ENCODE data around the gene ZFHX3. TPM values are rescaled to one million over a fixed set of nuclear protein-coding genes. Genes with fewer than 3 reads are reported as not detected.

The ZFHX3 gene
- total RNA-seq, 2 experiments from 2014 or later, result 0.63 to 0.64 TPM

GRCh38 chr16:72836181-72836580 lies 211.7 kb downstream of the ZFHX3 start:
- Mint-ChIP-seq H3K4me3 (no peak overlapping the region), H3K9me3 (no peaks in the 10 kb centered on the region), H3K27me3 (no peaks in the 10 kb centered on the region), H3K27ac (no peak overlapping the region), H3K4me1 (ENCODE audit: low read depth) (no peaks in the 10 kb centered on the region), H3K36me3 (ENCODE audit: low read depth) (no peaks in the 10 kb centered on the region)
- ATAC-seq (ENCODE audit: poor library complexity) (no peak), DNase-seq (no peak)
- H3K9me3 ChIP-seq (ENCODE audit: control insufficient read depth in 1 of 2, insufficient read depth in 1 of 2, low read length in 2 of 2), result no peaks in the 10 kb centered on the region
- POLR2A ChIA-PET, result no interaction called here
- CTCF ChIA-PET, result no interaction called here
- H3K4me3 ChIP-seq (ENCODE audit: low read length), result no peak overlapping the region
- no peak overlapping the region for H3K27ac ChIP-seq (ENCODE audit: low read depth in 1 of 2, low read length in 2 of 2)
- H3K27me3 ChIP-seq (ENCODE audit: control insufficient read depth in 1 of 2, insufficient read depth in 2 of 2, low read length in 2 of 2), result no peaks in the 10 kb centered on the region
- intact Hi-C loops (cut with DNase I, micrococcal nuclease), result no loop called here
- no peaks in the 10 kb centered on the region for H3K36me3 ChIP-seq (ENCODE audit: insufficient read depth, low read length)
- TF ChIP-seq, protein P1, sequence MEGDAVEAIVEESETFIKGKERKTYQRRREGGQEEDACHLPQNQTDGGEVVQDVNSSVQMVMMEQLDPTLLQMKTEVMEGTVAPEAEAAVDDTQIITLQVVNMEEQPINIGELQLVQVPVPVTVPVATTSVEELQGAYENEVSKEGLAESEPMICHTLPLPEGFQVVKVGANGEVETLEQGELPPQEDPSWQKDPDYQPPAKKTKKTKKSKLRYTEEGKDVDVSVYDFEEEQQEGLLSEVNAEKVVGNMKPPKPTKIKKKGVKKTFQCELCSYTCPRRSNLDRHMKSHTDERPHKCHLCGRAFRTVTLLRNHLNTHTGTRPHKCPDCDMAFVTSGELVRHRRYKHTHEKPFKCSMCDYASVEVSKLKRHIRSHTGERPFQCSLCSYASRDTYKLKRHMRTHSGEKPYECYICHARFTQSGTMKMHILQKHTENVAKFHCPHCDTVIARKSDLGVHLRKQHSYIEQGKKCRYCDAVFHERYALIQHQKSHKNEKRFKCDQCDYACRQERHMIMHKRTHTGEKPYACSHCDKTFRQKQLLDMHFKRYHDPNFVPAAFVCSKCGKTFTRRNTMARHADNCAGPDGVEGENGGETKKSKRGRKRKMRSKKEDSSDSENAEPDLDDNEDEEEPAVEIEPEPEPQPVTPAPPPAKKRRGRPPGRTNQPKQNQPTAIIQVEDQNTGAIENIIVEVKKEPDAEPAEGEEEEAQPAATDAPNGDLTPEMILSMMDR (IDR thresholded peaks at IDR 0.05), result no peak
- H3K4me1 ChIP-seq (ENCODE audit: insufficient read depth, low read length), result no peaks in the 10 kb centered on the region

- H3K36me3 ChIP-seq (ENCODE audit: insufficient read depth, low read length), result no peaks in the 10 kb centered on the region
- intact Hi-C loops (cut with DNase I, micrococcal nuclease), result no loop called here
- TF ChIP-seq, protein P1 (IDR thresholded peaks at IDR 0.05), result no peak
- no peak overlapping the region for H3K27ac ChIP-seq (ENCODE audit: low read depth in 1 of 2, low read length in 2 of 2)
- POLR2A ChIA-PET, result no interaction called here
- H3K36me3 Mint-ChIP-seq (ENCODE audit: low read depth), result no peaks in the 10 kb centered on the region
- no peaks in the 10 kb centered on the region for H3K4me1 ChIP-seq (ENCODE audit: insufficient read depth, low read length)
- CTCF ChIA-PET, result interaction anchor here (1.2 kb wide), 1 partner anchor 17 kb away, joined by 3 read pairs; no protein-coding TSS in a partner anchor
- no peaks in the 10 kb centered on the region for H3K27me3 Mint-ChIP-seq
- no peaks in the 10 kb centered on the region for H3K9me3 ChIP-seq (ENCODE audit: control insufficient read depth in 1 of 2, insufficient read depth in 1 of 2, low read length in 2 of 2)
- no peak for DNase-seq
- no peaks in the 10 kb centered on the region for H3K4me1 Mint-ChIP-seq (ENCODE audit: low read depth)
- H3K4me3 ChIP-seq (ENCODE audit: low read length), result no peak overlapping the region
- no peak overlapping the region for H3K27ac Mint-ChIP-seq
- no peak overlapping the region for H3K4me3 Mint-ChIP-seq
- ATAC-seq (ENCODE audit: poor library complexity), result no peak
- H3K27me3 ChIP-seq (ENCODE audit: control insufficient read depth in 1 of 2, insufficient read depth in 2 of 2, low read length in 2 of 2), result no peaks in the 10 kb centered on the region
- H3K9me3 Mint-ChIP-seq, result no peaks in the 10 kb centered on the region
These were observed 212.8 kb downstream of the ZFHX3 start for GRCh38 chr16:72835086-72835485.

DNA sequence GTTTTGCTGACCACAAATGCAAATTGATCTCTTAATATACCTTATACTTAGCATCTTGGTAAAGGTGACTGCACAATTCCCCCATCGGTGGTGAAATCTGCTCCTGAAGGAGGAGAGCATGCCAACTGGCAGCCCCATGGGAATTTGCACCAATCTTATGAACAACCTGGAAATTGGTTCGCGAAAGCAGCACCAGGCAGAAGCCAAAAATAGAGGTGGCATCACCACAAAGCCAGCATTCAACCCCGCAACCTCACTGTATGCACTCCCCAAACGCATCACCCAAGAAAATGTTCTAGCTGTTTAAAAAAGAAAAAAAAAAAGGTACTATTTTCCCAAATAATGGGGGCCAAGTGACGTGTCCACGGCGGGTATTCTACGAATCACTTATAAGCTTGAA lies 213.4 kb downstream of the ZFHX3 start:
- no peaks in the 10 kb centered on the region for H3K4me1 Mint-ChIP-seq (ENCODE audit: low read depth)
- no peak overlapping the region for H3K4me3 ChIP-seq (ENCODE audit: low read length)
- no peaks in the 10 kb centered on the region for H3K36me3 ChIP-seq (ENCODE audit: insufficient read depth, low read length)
- no peak overlapping the region for H3K27ac Mint-ChIP-seq
- ChIA-PET CTCF (interaction anchor here (1.2 kb wide), 1 partner anchor 16 kb away, joined by 3 read pairs; no protein-coding TSS in a partner anchor), POLR2A (no interaction called here)
- no peaks in the 10 kb centered on the region for H3K9me3 ChIP-seq (ENCODE audit: control insufficient read depth in 1 of 2, insufficient read depth in 1 of 2, low read length in 2 of 2)
- H3K4me1 ChIP-seq (ENCODE audit: insufficient read depth, low read length), result no peaks in the 10 kb centered on the region
- intact Hi-C loops (cut with DNase I, micrococcal nuclease), result loop anchor here in 1 of 2 experiments (5.0 kb wide), 1 partner anchor 363 kb away; no protein-coding TSS in a partner anchor
- no peaks in the 10 kb centered on the region for H3K9me3 Mint-ChIP-seq
- H3K4me3 Mint-ChIP-seq, result no peak overlapping the region
- H3K27me3 Mint-ChIP-seq, result no peaks in the 10 kb centered on the region
- H3K27ac ChIP-seq (ENCODE audit: low read depth in 1 of 2, low read length in 2 of 2), result no peak overlapping the region
- no peaks in the 10 kb centered on the region for H3K27me3 ChIP-seq (ENCODE audit: control insufficient read depth in 1 of 2, insufficient read depth in 2 of 2, low read length in 2 of 2)
- TF ChIP-seq, protein P1 (IDR thresholded peaks at IDR 0.05), result no peak
- DNase-seq (no peak), ATAC-seq (ENCODE audit: poor library complexity) (no peak)
- no peaks in the 10 kb centered on the region for H3K36me3 Mint-ChIP-seq (ENCODE audit: low read depth)

All from CD4-positive, alpha-beta T cell (primary cell).